Islet precursor cell (in vitro differentiated cells): ENCODE data around the gene GABBR2.

ENCODE experiments used
- DNase-seq: peaks from one replicate; pipeline ENCODE4 v3.0.0-alpha.2; 2018

Gene GABBR2

GRCh38 chr9:98591696-98592095 is 117.0 kb downstream of the GABBR2 start:
- DNase-seq = no peak

GRCh38 chr9:98590101-98590500 is 118.6 kb downstream of the GABBR2 start:
- DNase-seq = no peak

DNA sequence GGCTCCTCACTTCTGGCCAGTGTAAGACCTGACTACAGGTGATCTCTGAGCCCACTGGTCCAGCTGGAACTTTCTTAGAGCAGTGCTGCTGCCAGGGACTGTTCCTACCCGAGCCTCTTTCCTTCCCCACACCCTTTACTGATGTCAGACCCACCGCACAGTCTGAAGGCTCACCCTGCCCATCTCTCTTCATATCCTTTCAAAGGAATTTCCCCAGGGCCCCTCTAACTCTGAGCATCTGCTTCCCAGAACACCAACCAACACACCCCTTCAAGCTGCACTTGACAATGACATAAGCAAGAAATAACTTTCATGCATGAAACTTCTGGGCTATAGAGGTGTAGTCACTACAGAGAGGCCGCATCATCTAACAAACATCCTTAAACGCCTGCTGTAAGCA is 119.6 kb downstream of the GABBR2 start:
- no peak for DNase-seq

GRCh38 chr9:98584853-98585438 is 123.8 kb downstream of the GABBR2 start:
- DNase-seq = peak; percentile 26

- no peak for DNase-seq
Observed at GRCh38 chr9:98584059-98584458, 124.7 kb downstream of the GABBR2 start.

GRCh38 chr9:98583417-98583816 is 125.3 kb downstream of the GABBR2 start:
- DNase-seq = no peak

DNA sequence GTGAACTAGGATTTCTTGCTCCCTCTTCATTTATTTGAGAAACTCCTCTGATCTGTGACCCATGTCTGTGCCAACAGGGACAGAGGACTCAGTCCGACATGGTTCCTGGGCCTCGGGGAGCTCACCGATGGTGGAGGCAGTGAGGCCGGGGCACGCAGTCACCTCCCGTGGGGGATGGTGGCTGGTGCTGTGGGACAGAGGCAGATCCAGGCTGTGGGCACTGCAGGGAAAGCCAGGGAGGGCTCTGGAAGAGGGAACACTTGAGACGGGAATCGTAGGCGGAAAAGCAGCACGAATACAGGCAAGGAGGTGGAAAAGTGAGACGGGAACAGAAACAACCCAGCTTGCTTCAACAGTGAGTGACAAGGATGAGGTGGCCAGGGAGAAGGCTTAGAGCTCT is 127.8 kb downstream of the GABBR2 start:
- peak; percentile 41 for DNase-seq

GRCh38 chr9:98579700-98580099 is 129.0 kb downstream of the GABBR2 start:
- no peak for DNase-seq

- peak; percentile 25 for DNase-seq
Observed at GRCh38 chr9:98577446-98577845, 131.3 kb downstream of the GABBR2 start.

- peak; percentile 5 for DNase-seq
Observed at GRCh38 chr9:98576859-98577258, 131.9 kb downstream of the GABBR2 start.

DNA sequence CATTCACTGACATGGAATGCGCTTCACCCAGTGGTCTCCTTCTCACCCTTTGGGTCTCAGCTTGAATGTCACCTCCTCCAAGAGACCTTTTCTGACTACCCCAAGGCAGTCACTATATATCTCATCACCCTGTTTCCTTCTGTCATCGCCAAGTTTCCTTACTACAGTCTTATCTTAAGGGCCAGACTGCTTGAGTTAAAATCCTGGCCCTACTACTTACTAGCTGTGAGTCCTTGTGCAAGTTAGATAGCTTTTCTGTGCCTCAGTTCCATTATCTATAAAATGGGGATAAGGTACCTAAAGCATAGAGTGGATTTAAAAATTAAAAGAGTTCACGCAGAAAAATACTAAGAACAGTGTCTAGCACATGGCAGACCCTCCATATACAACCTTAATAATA is 132.4 kb downstream of the GABBR2 start:
- DNase-seq = no peak

- DNase-seq = peak; percentile 82
Observed at GRCh38 chr9:98575379-98576346, 133.1 kb downstream of the GABBR2 start.

GRCh38 chr9:98573749-98574278 is 134.9 kb downstream of the GABBR2 start:
- peak; percentile 34 for DNase-seq

GRCh38 chr9:98572796-98573195 is 135.9 kb downstream of the GABBR2 start:
- DNase-seq = no peak

- peak; percentile 50 for DNase-seq
Observed at GRCh38 chr9:98572054-98572627, 136.6 kb downstream of the GABBR2 start.

GRCh38 chr9:98571643-98572042 is 137.1 kb downstream of the GABBR2 start:
- no peak for DNase-seq

- DNase-seq = peak; percentile 47
Observed at GRCh38 chr9:98570663-98571440, 137.9 kb downstream of the GABBR2 start.

DNA sequence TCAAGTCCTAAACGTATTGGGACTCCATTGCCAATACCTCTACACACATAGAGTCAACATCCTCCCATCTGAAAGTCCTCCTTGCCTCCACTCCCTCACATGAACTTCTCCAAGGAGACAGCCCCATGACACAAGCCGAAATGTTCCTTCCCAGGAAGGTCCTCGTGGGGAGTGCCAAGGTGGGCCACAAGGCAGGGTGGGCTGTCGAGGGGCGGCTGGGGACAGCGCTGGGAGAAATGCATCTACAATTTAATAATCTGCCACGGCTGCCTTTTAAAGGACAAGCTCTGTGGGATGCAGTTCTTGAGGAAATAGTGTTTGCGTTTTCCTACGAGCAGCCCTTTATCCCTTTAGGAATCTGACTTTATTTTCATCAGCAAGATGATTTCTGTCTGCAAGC is 138.7 kb downstream of the GABBR2 start:
- DNase-seq = no peak

GRCh38 chr9:98569491-98569890 is 139.2 kb downstream of the GABBR2 start:
- DNase-seq = no peak

DNA sequence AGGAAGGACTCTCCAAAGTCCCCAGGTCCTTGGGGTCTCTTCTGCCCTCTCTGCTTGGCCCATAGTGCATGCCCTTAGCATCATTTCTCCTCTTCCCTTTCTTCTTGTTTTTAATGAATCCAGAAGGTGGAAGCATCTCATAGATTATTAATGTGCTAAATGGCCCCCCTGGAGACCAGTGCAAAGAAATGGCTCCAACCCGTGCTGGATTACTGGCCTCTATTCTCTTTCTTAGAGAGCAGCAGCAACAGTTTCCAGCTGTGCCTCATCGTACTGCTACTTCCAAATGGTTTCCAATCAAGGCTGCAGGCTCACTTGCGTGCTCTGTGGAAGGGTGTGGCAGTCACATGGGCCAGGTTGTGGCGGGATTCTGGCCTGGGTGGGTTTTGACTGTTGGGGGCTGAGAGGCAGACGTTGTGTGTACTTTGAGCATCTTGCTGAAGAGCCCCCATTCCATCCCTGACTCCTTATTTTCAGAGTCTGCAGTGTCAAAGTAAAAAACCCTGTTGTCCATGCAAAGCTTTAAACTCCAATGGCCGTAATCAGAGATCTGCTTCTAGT is 139.7 kb downstream of the GABBR2 start:
- DNase-seq = no peak

DNA sequence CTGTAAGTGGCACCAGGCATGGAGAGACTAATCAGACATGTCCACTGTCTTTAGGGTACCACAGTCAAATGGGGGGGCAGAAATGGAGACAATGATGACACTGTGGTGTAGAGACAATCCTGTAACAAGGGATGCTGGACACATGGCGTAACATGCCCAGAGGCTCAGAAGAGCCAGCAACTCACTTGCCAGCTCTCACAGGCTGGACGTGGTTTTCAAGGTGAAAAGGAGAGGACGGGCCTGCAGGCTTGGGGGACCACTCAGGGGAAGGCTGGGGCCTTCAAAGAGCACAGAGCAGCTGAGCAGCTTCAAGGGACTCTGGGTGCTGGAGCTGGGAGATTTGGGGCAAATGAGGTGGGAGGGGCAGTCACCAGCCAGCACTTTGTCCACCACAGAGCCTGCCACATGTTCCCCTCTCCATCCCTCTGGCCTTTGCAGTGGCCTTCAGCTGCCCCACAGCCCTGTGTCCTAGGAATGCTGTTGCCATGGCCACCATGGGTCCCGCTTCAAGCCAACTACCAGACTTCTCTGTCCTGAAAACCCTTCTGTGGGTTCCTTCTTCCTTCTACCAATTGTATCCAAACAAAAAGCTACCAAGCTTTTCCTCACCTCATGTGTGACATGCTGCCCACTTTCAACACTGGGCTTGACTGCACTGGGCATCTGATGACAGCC is 140.4 kb downstream of the GABBR2 start:
- DNase-seq = peak; percentile 38
